H1 (cell line): ENCODE data around the gene GGA3. TPM values are rescaled to one million over a fixed set of nuclear protein-coding genes. Genes with fewer than 3 reads are reported as not detected.

Experiments used
- CTCF ChIA-PET: fragments of 300-600 bp; sonication (Branson Sonifier 250); formaldehyde crosslinking; loops from one replicate; lab custom pipeline; 2021; ENCODE audit not compliant: partially characterized antibody; lab: Charles Lee
- POLR2A ChIA-PET: fragments of 300-600 bp; sonication (Branson Sonifier 250); formaldehyde crosslinking; loops from one replicate; lab custom pipeline; 2021; ENCODE audit warnings: inconsistent platforms; ENCODE audit not compliant: partially characterized antibody; lab: Charles Lee
- DNase-seq, 2 experiments: peaks; one replicate each; pipeline versions ENCODE4 v3.0.0 to v3.0.0-alpha.2; 2010 to 2022; ENCODE audit warnings: low spot score in 2 of 2, low read depth in 1 of 2, mixed read lengths in 1 of 2
- FAIRE-seq: peaks from 2 replicates; lab custom pipeline; 2011; peaks lifted over from hg19 to GRCh38; lab: Jason Lieb, UNC
- H2AFZ ChIP-seq: 2 replicates; pipeline ENCODE4 v1.8.1; 2012; ENCODE audit warnings: low read length, inconsistent platforms
- H2AK5ac ChIP-seq: 2 replicates; pipeline ENCODE4 v1.6.1; 2013; ENCODE audit warnings: low read depth, low read length
- H2BK120ac ChIP-seq: replicated peaks from 2 replicates; pipeline ENCODE3; 2013; ENCODE audit warnings: low read depth, low read length, inconsistent platforms
- H2BK12ac ChIP-seq: 2 replicates; pipeline ENCODE4 v1.6.1; 2013; ENCODE audit warnings: low read depth, low read length
- H2BK15ac ChIP-seq: 2 replicates; pipeline ENCODE4 v1.6.1; 2013; ENCODE audit warnings: low read length
- H2BK20ac ChIP-seq: 2 replicates; pipeline ENCODE4 v1.6.1; 2013; ENCODE audit warnings: low read length
- H2BK5ac ChIP-seq: 2 replicates; pipeline ENCODE4 v1.6.1; 2013; ENCODE audit warnings: low read depth, low read length
- H3K14ac ChIP-seq: 2 replicates; pipeline ENCODE4 v1.6.1; 2013; ENCODE audit warnings: inconsistent platforms; ENCODE audit not compliant: insufficient read length
- H3K18ac ChIP-seq: 2 replicates; pipeline ENCODE4 v1.6.1; 2013; ENCODE audit warnings: low read length; ENCODE audit errors: extremely low read depth
- H3K23ac ChIP-seq: 2 replicates; pipeline ENCODE4 v1.6.1; 2013; ENCODE audit warnings: inconsistent platforms; ENCODE audit not compliant: insufficient read length
- H3K23me2 ChIP-seq: 2 replicates; pipeline ENCODE4 v1.6.1; 2013; ENCODE audit warnings: low read depth, low read length
- H3K27ac ChIP-seq: 2 replicates; pipeline ENCODE4 v1.6.1; 2011; ENCODE audit warnings: low read depth, low read length, inconsistent platforms
- H3K27me3 ChIP-seq, 4 experiments: replicated peaks in 1 of 4; 1 replicate in 1 of 4; 2 replicates in 3 of 4; pipeline versions ENCODE4 v1.6.1 to v1.8.1; 2011 to 2013; ENCODE audit warnings: low read length in 3 of 4, mild to moderate bottlenecking in 3 of 4, inconsistent platforms in 2 of 4, mixed read lengths in 2 of 4, moderate library complexity in 1 of 4; ENCODE audit not compliant: control insufficient read depth in 3 of 4, insufficient read depth in 3 of 4; ENCODE audit errors: extremely low read depth in 1 of 4
- H3K36me3 ChIP-seq, 4 experiments: 2 replicates each; pipeline versions ENCODE4 v1.6.1 to v1.8.1; 2011 to 2013; ENCODE audit warnings: mild to moderate bottlenecking in 4 of 4, low read length in 3 of 4, moderate library complexity in 2 of 4, control low read depth in 1 of 4, inconsistent platforms in 1 of 4; ENCODE audit not compliant: insufficient read depth in 4 of 4, control insufficient read depth in 2 of 4
- H3K4ac ChIP-seq: replicated peaks from 2 replicates; pipeline ENCODE3; 2013; ENCODE audit warnings: low read length, low read depth, mixed read lengths, inconsistent platforms; ENCODE audit not compliant: insufficient read length
- H3K4me1 ChIP-seq, 4 experiments: replicated peaks in 1 of 4; 1 replicate in 1 of 4; 2 replicates in 3 of 4; pipeline versions ENCODE4 v1.6.1 to v1.8.1; 2011 to 2013; ENCODE audit warnings: low read length in 3 of 4, inconsistent platforms in 2 of 4, mixed read lengths in 1 of 4; ENCODE audit not compliant: insufficient read depth in 4 of 4, control insufficient read depth in 3 of 4
- H3K4me2 ChIP-seq, 2 experiments: 2 replicates each; pipeline versions ENCODE4 v1.6.1 to v1.8.1; 2011 to 2013; ENCODE audit warnings: low read depth in 2 of 2, low read length in 2 of 2, control low read depth in 1 of 2, inconsistent platforms in 1 of 2, mild to moderate bottlenecking in 1 of 2; ENCODE audit not compliant: insufficient read depth in 1 of 2
- H3K4me3 ChIP-seq, 4 experiments: fragments of 200-600, 300-600 bp in 1 of 4; sonication (generic), shearing (Covaris generic), sonication (Bioruptor Twin) in 1 of 4; 2 replicates each; pipeline versions ENCODE4 v1.5.1 to v1.8.1; 2011 to 2016; ENCODE audit warnings: low read length in 4 of 4, low read depth in 3 of 4, control low read depth in 2 of 4, inconsistent platforms in 2 of 4, mild to moderate bottlenecking in 2 of 4, mixed read lengths in 1 of 4, moderate library complexity in 1 of 4; ENCODE audit not compliant: insufficient read depth in 2 of 4; ENCODE audit errors: extremely low read depth in 1 of 4
- H3K56ac ChIP-seq: replicated peaks from 2 replicates; pipeline ENCODE3; 2013; ENCODE audit warnings: low read depth, mild to moderate bottlenecking, mixed read lengths, low read length, inconsistent platforms; ENCODE audit not compliant: insufficient read length
- H3K79me1 ChIP-seq: 2 replicates; pipeline ENCODE4 v1.6.1; 2013; ENCODE audit warnings: low read depth, low read length, control low read depth
- H3K79me2 ChIP-seq, 2 experiments: 2 replicates each; pipeline versions ENCODE4 v1.6.1 to v1.8.1; 2012 to 2013; ENCODE audit warnings: low read length in 2 of 2, mild to moderate bottlenecking in 2 of 2, inconsistent platforms in 1 of 2; ENCODE audit not compliant: insufficient read depth in 2 of 2, control insufficient read depth in 1 of 2
- H3K9ac ChIP-seq, 4 experiments: replicated peaks in 1 of 4; 1 replicate in 1 of 4; 2 replicates in 3 of 4; pipeline versions ENCODE4 v1.6.1 to v1.8.1; 2011 to 2013; ENCODE audit warnings: low read depth in 3 of 4, low read length in 3 of 4, control low read depth in 2 of 4, mild to moderate bottlenecking in 2 of 4, moderate library complexity in 2 of 4, inconsistent platforms in 1 of 4; ENCODE audit errors: extremely low read depth in 1 of 4
- H3K9me3 ChIP-seq, 2 experiments: 2 replicates each; pipeline versions ENCODE4 v1.6.1 to v1.8.1; 2012 to 2013; ENCODE audit warnings: mild to moderate bottlenecking in 2 of 2, moderate library complexity in 2 of 2, control low read depth in 1 of 2, inconsistent platforms in 1 of 2, low read depth in 1 of 2, low read length in 1 of 2, mixed read lengths in 1 of 2; ENCODE audit not compliant: insufficient read depth in 2 of 2
- H4K20me1 ChIP-seq, 2 experiments: replicated peaks in 1 of 2; 2 replicates each; pipeline versions ENCODE3 to v1.8.1; 2011 to 2013; ENCODE audit warnings: inconsistent platforms in 2 of 2, low read length in 2 of 2, mild to moderate bottlenecking in 1 of 2; ENCODE audit not compliant: insufficient read depth in 2 of 2, control insufficient read depth in 1 of 2
- H4K5ac ChIP-seq: 2 replicates; pipeline ENCODE4 v1.6.1; 2013; ENCODE audit warnings: low read length, low read depth, mixed read lengths, inconsistent platforms; ENCODE audit not compliant: insufficient read length
- H4K8ac ChIP-seq: 2 replicates; pipeline ENCODE4 v1.8.0; 2013; ENCODE audit warnings: mild to moderate bottlenecking, moderate library complexity, low read length, inconsistent platforms; ENCODE audit not compliant: insufficient read depth; ENCODE audit errors: extremely low read depth
- H4K91ac ChIP-seq: replicated peaks from 2 replicates; pipeline ENCODE3; 2013; ENCODE audit warnings: low read length, mixed read lengths, inconsistent platforms; ENCODE audit not compliant: insufficient read length
- ASH2L ChIP-seq: fragments of 200-600, 300-600 bp; sonication (generic); IDR thresholded peaks from one replicate; pipeline ENCODE4 v1.7.1; 2017; ENCODE audit warnings: low read length
- BRCA1 ChIP-seq: IDR thresholded peaks from 2 replicates; pipeline ENCODE4 v1.6.1; 2012; ENCODE audit warnings: low read depth, low read length, improper control_type of control experiment
- EGR1 ChIP-seq: IDR thresholded peaks from 2 replicates; pipeline ENCODE4 v1.6.1; 2011; ENCODE audit warnings: low read depth, low read length, borderline replicate concordance
- GABPA ChIP-seq: IDR thresholded peaks from 2 replicates; pipeline ENCODE4 v1.6.1; 2011; ENCODE audit warnings: mild to moderate bottlenecking, low read length, moderate library complexity, borderline replicate concordance; ENCODE audit not compliant: insufficient read depth
- HDAC2 ChIP-seq, 2 experiments: fragments of 300-600 bp in 1 of 2; sonication (generic) in 1 of 2; IDR thresholded peaks; 2 replicates each; pipeline ENCODE4 v1.6.1; 2011 to 2012; ENCODE audit warnings: low read depth in 2 of 2, low read length in 2 of 2, mild to moderate bottlenecking in 2 of 2, moderate library complexity in 2 of 2, borderline replicate concordance in 1 of 2, inconsistent platforms in 1 of 2
- NRF1 ChIP-seq: IDR thresholded peaks from 2 replicates; pipeline ENCODE4 v1.6.1; 2011; ENCODE audit warnings: mild to moderate bottlenecking, low read depth, low read length, improper control_type of control experiment
- SIX5 ChIP-seq: IDR thresholded peaks from 2 replicates; pipeline ENCODE4 v1.6.1; 2011; ENCODE audit warnings: mild to moderate bottlenecking, low read depth, low read length
- TAF1 ChIP-seq: IDR thresholded peaks from 2 replicates; pipeline ENCODE4 v1.6.1; 2011; ENCODE audit warnings: mild to moderate bottlenecking, low read depth, low read length
- TCF12 ChIP-seq: IDR thresholded peaks from 2 replicates; pipeline ENCODE4 v1.6.1; 2011; ENCODE audit warnings: low read depth, mild to moderate bottlenecking, low read length
- WGBS, 2 experiments: shearing (Covaris generic) in 1 of 2; methylation state at CpG; one replicate each; pipeline versions ENCODE4 v1.1.6 to v1.1.7; 2013 to 2015; ENCODE audit warnings: low lambda C conversion rate in 2 of 2, mixed read lengths in 2 of 2, inconsistent platforms in 1 of 2, low coverage in 1 of 2, missing lambda C conversion rate in 1 of 2; ENCODE audit not compliant: insufficient replicate concordance in 2 of 2, insufficient coverage in 1 of 2, insufficient read length in 1 of 2; ENCODE audit errors: extremely low coverage in 1 of 2, missing lambda C conversion rate in 1 of 2; 5-methylcytosine and 5-hydroxymethylcytosine counted together
- polyA plus RNA-seq, 7 experiments: library from polyadenylated mRNA; depleted of rRNA in 3 of 7; stranded (reverse) in 5 of 7; unstranded in 2 of 7; fragments of >200 nt in 5 of 7; fragments of 200-250 nt in 2 of 7; gene quantifications; 1 replicate in 5 of 7; 2 replicates in 1 of 7; 4 replicates in 1 of 7; pipeline versions ENCODE4 v1.2.1 to v1.2.3, GENCODE V29; 2011 to 2013; ENCODE audit warnings: missing spikeins in 2 of 7, mixed read lengths in 2 of 7
- total RNA-seq: library from RNA; stranded (reverse); fragmentation: NEBNext Ultra II Directional; extraction: Animal tissue kit (Norgen Biotek cat#: 25700); gene quantifications from 2 replicates; pipeline ENCODE4 v1.2.1, GENCODE V29; 2021
- TF ChIP-seq, protein P1 (sequence below): IDR thresholded peaks from 2 replicates; pipeline ENCODE4 v1.6.1; 2011; ENCODE audit warnings: low read depth, mild to moderate bottlenecking, low read length; ENCODE audit not compliant: insufficient read depth
- TF ChIP-seq, protein P2 (sequence below): IDR thresholded peaks from 2 replicates; pipeline ENCODE4 v1.6.1; 2011; ENCODE audit warnings: low read length, improper control_type of control experiment

Gene GGA3
- total and polyA plus RNA-seq, 2 of the 8 experiments (the other 6 are each of a cell fraction or from before 2014, with no cell fraction given): 40.6 to 60.0 TPM

DNA sequence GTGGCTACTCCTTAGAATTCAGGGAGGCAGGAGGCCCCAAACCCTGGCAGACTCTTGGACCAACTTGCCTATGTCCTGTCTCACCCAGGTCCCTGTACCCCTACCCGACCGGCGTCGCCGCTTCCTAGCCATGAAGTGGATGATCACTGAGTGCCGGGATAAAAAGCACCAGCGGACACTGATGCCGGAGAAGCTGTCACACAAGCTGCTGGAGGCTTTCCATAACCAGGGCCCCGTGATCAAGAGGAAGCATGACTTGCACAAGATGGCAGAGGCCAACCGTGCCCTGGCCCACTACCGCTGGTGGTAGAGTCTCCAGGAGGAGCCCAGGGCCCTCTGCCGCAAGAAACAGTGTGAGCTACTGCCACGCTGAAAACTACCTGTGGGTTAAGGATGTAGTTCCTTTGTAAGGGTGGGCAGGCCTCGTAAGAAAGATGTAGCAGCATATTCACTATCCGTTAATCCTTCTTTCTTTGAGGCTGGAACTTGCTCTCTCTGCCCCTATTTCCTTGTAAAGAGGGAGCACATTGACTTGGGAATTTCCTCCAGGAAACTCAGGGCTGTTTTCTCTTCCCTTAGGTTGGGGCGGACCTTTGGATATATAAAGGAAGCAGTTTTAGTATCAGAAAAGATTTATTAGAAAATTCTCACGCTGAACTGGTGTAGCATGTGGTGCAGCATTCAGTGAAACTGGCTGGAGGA lies 4.4 kb upstream of the GGA3 start:
- Histone ChIP-seq H3K4me2 (no peak overlapping the region), H2BK120ac (no peak overlapping the region), H3K4me1 (peaks cover 0 to 8% (median 5%) of the 10 kb centered on the region in 4 experiments; a peak in 4 of 7 replicates), H2BK15ac (no peak overlapping the region), H3K23ac (no peak overlapping the region), H4K20me1 (peaks cover 2 to 8% of the 10 kb centered on the region in 2 experiments), H2BK12ac (no peak overlapping the region), H2AFZ (no peak overlapping the region), H3K23me2 (peaks cover 18% of the 10 kb centered on the region), H3K4ac (no peak overlapping the region), H3K14ac (no peak overlapping the region), H2BK20ac (no peak overlapping the region), H3K9me3 (no peaks in the 10 kb centered on the region), H3K18ac (no peak overlapping the region), H3K36me3 (peaks cover 12 to 34% (median 25%) of the 10 kb centered on the region in 4 experiments), H4K5ac (no peak overlapping the region), H3K79me2 (peaks cover 3 to 16% of the 10 kb centered on the region in 2 experiments; a peak in 3 of 4 replicates), H3K9ac (no peak overlapping the region), H3K27ac (no peak overlapping the region), H3K27me3 (no peaks in the 10 kb centered on the region), H4K8ac (peak overlapping the region; percentile 26), H2AK5ac (no peak overlapping the region), H3K4me3 (no peak overlapping the region), H4K91ac (no peak overlapping the region), H2BK5ac (no peak overlapping the region), H3K56ac (no peak overlapping the region), H3K79me1 (peaks cover under 1% of the 10 kb centered on the region; the same call in 1 of the 2 replicates)
- WGBS, 2 experiments: 93% methylated on average over 17 of the region's 17 CpGs; no CpG with 5 or more reads in 1 of the 2 experiments
- ChIA-PET POLR2A (interaction anchor here (0.7 to 1.8 kb wide), 2 partner anchors 64 to 83 kb away, joined by 3 to 4 read pairs; partner anchors contain the start of gene SUMO2), CTCF (interaction anchor here (0.7 to 21.2 kb wide), 7 partner anchors 5 to 289 kb away, joined by 3 to 369 read pairs (median 4); partner anchors contain the start of genes GGA3, MRPS7 and NT5C)
- no peak for FAIRE-seq
- DNase-seq: no peak
- no peak for TF ChIP-seq TAF1
- TF ChIP-seq EGR1: no peak
- no peak for TF ChIP-seq TCF12
- no peak for TF ChIP-seq SIX5
- TF ChIP-seq HDAC2 (IDR thresholded peaks at IDR 0.05; ENCODE audit: borderline replicate concordance in 1 of 2, low read depth in 2 of 2, low read length in 2 of 2): no peak
- no peak for TF ChIP-seq GABPA
- TF ChIP-seq NRF1: no peak
- TF ChIP-seq, protein P1, sequence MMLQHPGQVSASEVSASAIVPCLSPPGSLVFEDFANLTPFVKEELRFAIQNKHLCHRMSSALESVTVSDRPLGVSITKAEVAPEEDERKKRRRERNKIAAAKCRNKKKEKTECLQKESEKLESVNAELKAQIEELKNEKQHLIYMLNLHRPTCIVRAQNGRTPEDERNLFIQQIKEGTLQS: no peak
- no peak for TF ChIP-seq ASH2L
- TF ChIP-seq, protein P2, sequence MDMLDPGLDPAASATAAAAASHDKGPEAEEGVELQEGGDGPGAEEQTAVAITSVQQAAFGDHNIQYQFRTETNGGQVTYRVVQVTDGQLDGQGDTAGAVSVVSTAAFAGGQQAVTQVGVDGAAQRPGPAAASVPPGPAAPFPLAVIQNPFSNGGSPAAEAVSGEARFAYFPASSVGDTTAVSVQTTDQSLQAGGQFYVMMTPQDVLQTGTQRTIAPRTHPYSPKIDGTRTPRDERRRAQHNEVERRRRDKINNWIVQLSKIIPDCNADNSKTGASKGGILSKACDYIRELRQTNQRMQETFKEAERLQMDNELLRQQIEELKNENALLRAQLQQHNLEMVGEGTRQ: no peak
- no peak for TF ChIP-seq BRCA1
